Loucy (cell line): Measurements from ENCODE around the gene ACADL.

ENCODE experiments used
- CTCF ChIP-seq: fragments of 200-600 bp; sonication (generic); conservative IDR thresholded peaks from 2 replicates; pipeline ENCODE4 v1.5.1; 2014; ENCODE audit warnings: mild to moderate bottlenecking, antibody characterized with exemption, low read length
- EZH2phosphoT487 ChIP-seq: fragments of 200-600 bp; IDR thresholded peaks from 2 replicates; pipeline ENCODE4 v1.6.1; 2018; ENCODE audit warnings: antibody characterized with exemption, mild to moderate bottlenecking, moderate library complexity, borderline replicate concordance

GRCh38 chr2:210250622-210251021 lies 25.4 kb upstream of the ACADL start:
- TF ChIP-seq CTCF (no peak), EZH2phosphoT487 (no peak)
